Stimulated activated CD4-positive, alpha-beta T cell treated with anti-CD3 and anti-CD28 coated beads, Interleukin-1b, Interleukin-23, amount 100 ng/mL, for 1 hour (primary cell): Measurements from ENCODE around the gene DENND2D.

ENCODE experiments used
- DNase-seq, 2 donors: peaks; one replicate each; pipeline ENCODE4 v3.0.0-alpha.2; 2020; ENCODE audit warnings: low read depth in 2 of 2

The DENND2D gene, protein sequence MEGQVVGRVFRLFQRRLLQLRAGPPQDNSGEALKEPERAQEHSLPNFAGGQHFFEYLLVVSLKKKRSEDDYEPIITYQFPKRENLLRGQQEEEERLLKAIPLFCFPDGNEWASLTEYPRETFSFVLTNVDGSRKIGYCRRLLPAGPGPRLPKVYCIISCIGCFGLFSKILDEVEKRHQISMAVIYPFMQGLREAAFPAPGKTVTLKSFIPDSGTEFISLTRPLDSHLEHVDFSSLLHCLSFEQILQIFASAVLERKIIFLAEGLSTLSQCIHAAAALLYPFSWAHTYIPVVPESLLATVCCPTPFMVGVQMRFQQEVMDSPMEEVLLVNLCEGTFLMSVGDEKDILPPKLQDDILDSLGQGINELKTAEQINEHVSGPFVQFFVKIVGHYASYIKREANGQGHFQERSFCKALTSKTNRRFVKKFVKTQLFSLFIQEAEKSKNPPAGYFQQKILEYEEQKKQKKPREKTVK

DNA sequence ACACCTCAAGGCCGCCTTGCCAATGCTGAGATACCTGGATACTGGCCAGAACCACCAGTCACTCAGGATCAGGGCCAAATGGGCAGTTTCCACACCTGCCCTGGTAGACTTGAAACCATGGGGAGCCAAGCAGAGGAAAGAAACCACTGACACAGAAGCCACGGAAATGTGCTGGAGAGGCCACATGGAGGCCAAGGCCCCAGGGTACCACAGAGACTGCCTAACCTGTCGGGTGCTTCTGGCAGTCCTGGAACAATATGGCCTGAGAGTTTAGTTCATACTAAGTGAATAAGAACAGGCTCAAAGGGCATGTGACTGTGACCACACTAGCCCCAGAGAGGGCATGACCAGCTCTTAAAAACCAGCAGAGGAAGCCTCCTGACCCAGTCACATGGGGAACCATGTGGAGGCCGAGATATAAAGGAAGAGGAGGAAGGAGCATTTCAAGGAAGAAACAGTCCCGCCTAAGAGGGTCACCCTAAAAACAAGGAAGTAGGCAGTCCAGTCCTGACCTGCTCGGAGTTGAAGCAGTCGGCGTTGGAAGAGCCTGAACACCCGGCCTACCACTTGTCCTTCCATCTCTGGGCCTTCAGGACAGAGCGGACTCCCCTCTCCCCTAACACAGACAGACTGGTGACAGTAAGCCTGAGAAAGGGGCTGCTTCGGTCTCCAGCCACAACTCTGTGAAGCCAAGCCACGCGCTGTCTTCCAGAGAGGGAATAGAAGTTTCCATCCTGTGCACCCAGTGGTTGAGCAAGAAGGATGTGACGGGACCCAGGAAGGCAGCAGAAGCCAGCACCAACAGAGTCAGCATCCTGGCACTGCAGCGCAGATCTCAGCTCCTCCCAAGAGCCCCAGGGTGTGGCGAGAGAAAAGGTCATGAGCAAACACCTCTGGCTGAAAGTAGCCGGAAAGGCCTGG, at the start of gene DENND2D:
Gene DENND2D (minus strand): TSS at position 766 of the 921 bp plus-strand sequence. CDS start 187 bp downstream, at position 579.
- no peak for DNase-seq

DNA sequence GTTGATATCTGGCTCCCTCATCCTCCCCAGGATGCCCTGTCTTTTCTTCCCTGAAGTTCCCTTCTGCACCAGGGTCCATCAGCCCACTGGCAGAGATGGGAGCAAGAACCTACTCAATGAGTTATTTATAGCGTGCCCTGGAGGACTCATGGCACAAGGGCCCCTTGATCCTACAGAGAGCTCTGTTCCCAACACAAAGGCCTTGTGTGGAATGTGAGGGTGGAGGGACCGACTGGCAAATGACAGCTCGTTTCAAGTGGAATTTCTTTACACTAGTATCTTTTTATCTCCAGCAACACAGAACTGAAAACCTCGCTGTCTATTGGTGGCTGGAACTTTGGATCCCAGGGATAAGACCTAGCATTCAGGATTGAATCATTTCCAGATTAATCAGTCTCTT, 49.5 kb upstream of the DENND2D start:
- no peak for DNase-seq

DNA sequence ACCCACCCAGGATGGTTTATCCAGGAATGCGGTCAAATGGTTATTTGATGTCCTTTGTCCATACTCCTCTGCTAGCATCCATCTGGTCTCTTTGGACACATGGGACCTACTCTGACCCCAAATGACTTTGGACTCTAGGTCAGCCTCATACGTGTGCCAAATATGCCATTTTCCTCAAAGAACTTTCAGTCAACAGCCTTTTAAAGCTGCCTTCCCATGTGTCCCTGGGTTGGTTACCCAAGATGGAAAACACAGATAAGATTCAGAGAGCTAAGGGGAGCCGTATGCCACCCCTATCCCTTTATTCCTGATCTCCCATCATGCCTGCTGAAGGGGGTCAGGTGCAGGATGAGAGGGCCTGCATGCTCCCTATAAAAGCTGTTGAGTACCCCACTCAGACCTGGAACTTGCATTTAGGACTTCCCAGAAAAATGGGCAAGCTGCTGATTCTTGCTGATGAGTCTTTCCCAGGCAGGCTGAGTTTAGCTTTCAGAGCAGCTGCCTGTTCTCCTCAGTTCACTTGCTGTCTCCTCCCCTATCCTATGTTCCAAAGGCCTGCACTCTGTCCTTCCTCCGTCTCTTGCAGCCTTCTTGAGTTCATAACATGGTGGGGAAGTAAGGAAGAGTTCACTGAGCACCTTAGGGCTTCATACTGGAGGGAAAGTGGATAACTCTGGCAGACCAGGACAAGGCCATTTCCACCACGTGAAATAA, 46.8 kb upstream of the DENND2D start:
- DNase-seq: no peak

- no peak for DNase-seq
These were observed 42.5 kb upstream of the DENND2D start for GRCh38 chr1:111242805-111243523.

DNA sequence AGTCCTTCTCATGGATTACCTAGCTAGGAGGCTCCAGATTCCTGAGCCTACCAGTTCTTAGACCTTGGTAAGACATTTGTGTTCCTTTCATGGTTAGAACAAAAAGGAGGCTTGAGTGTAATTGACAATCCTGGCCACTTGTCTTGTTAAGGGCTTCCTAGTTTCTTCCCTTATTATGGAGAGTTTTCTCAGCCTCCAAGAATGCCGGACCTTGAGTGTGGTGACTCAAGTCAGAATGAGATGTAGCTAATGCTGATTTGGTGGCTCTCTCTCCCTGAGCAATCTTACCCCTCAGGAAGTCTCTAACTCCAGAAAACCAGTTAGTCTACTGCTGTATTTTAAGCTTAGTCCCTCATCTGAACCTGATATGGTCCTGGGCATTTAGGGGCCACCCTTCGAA, 41.4 kb upstream of the DENND2D start:
- DNase-seq: no peak

DNA sequence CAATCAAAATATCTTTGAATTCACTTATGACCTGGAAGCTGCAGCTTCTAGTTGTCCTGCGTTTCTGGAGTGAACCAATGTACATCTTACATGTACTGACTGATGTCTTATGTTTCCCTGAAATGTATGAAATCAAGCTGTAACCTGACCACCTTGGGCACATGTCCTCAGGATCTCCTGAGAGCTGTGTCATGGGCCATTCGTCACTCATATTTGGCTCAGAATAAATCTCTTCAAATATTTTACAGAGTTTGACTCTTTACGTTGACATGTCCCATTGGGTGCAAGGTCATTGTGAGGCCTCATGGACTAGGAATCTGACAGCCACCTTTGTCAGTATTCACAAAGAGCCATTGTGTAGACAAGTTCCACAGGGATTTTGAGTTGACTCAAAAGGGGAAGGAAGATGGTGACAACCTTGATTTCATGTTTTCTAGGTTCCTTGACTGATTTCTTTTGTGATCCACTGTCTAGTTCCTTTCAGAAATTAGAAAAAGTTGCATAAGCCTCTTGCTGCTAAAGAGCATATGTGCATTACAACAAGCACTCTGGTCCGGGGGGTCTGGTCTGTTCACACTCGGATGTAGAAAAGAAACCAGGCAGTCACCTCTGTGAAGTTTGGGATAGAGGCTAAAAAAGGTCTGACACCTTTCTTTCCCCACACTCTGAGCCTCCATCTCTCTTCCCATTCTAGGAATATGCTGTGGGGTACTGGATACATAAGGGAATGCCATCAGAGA, 37.8 kb upstream of the DENND2D start:
- no peak for DNase-seq

- no peak for DNase-seq
These were observed 36.4 kb upstream of the DENND2D start for GRCh38 chr1:111236806-111237205.

GRCh38 chr1:111236379-111236778, 35.9 kb upstream of the DENND2D start:
- DNase-seq: no peak

DNA sequence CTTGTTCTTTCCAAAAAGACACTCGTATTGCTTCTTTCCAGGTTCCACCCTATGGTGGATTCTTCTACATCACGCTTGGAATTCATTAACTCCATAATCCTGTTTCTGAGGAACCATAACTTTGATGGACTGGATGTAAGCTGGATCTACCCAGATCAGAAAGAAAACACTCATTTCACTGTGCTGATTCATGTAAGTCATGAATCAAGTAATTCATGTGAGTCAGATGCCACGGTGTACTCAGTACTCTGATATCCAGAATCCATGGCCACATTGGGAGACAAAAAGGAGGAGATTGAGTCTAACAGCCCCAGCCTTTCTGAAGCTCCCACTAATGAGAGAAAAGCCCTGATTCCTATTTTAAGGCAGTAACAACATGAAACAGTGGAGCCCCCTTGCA, 34.4 kb upstream of the DENND2D start:
- no peak for DNase-seq

DNA sequence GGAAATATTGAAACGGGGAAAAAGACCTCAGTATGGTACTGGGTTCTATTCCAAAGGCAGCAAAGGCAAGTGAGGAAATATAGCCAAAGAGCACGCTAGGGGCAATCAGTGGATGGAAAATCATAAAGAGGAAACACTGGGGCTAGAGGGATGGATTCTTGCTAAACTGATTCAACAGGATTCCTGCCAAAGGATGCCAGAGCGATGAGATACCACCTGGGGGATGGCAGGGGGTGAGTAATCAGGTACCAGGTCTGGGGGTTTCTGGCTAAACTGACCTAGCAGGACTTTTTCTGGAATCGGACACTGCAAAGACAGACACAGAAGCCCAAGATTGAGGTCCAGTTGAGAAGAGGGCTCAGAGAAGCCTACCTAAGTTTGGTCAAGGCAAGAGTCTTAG, 33.8 kb upstream of the DENND2D start:
- no peak for DNase-seq

DNA sequence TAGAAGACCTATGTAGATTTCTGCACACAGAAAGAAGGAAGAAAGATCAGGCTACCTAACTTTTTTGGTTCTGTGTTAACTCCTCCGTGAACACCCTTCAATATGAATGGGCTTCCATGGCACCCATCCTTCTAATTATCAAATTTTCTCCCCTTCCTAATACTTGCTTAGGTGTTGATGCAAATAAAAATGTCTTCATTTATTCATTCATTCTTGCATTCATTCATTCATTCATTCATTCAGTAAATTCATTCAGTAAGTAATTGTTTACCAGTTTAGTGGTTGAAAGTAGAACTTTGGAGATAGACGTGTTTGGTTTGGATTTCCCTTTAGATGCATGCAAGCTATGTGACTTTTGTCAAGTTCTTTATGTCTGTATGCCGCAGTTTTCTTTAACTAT, 31.7 kb upstream of the DENND2D start:
- no peak for DNase-seq

GRCh38 chr1:111228748-111229126, 28.3 kb upstream of the DENND2D start:
- DNase-seq: no peak

DNA sequence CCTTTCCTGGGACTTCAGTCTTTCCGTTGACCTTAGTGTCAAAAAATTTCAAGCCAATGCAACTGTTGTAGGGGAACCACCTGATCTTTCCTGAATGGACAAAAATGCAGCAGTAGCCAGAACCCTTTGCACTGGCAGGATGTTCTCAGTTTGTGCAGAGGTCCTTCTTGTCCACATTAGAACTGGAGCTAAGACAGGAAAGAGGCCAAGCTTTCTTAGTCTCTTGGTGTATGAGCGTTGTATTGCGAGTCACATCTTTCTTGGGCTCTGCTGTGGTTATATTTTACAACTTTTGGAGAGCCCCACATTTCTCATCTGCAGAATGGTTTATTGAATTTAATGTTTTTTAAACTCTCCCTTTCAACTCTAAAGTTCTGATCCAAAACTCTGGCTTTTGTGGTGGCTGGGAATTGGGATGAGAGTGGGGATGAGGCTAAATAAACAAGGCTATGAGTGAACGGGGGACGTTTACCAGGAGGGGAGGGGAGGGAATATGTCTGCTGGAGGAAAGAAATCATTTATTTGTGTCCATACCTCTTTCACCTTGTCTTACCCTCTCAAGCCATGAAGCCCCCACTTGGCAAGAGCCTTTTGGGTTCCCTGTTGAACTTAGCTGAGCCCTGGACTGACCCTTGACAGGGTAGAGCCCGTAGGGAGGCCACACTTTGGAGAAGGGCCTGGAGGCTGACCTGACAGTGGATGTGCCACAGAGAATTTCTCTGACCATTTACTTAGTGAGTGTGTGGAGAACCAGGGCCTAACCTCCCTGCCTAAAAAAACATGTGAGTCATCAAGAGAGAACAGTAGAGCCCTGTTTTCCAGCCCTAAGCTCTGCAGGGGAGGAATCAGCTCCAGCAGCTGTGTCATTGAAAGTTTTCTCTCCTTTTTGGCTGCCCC, 27.7 kb upstream of the DENND2D start:
- DNase-seq: no peak

DNA sequence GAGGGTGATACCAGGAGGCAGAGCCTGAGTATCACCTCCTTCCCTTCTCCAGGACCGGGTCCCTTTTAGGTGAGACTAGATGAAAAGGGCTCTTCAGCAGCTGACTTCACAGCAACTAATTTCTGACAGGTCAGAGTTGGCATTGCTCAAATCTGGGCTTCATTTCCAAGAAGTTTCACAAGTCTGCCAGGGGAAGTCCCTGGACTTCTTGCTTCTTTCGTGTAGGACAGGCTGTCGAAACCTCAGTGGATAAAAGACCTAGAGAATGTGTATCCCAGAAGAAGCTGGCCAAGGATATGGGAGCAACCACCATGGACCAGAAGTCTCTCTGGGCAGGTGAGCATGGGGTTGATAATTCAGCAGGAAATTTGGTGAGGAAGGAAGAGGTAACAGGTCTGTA, 27.0 kb upstream of the DENND2D start, which contains the start of gene CHI3L2:
Gene CHI3L2 (plus strand): TSS at position 280 of the 400 bp plus-strand sequence. CDS start 17 bp downstream, at position 297.
- no peak for DNase-seq

GRCh38 chr1:111225717-111226400, 25.4 kb upstream of the DENND2D start:
- no peak for DNase-seq

DNA sequence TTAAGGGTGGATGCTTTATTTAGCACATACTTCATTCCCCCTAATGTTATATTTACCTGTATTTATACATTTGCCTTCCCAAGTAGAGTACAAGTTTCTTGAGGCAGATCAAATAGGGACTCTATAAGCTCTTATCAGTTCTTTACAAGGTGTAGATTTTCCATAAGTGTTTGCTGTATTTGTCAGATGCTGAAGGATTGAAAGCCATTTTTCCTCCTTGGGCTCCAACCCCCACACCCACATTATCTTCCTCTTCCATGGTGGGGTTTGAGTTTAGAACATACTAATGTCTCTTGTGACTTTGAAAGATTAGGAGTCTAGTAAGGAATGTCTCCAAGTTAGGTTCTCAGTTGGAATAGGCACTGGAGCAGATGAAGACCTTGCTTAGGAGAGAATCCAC, 24.6 kb upstream of the DENND2D start:
- no peak for DNase-seq

DNA sequence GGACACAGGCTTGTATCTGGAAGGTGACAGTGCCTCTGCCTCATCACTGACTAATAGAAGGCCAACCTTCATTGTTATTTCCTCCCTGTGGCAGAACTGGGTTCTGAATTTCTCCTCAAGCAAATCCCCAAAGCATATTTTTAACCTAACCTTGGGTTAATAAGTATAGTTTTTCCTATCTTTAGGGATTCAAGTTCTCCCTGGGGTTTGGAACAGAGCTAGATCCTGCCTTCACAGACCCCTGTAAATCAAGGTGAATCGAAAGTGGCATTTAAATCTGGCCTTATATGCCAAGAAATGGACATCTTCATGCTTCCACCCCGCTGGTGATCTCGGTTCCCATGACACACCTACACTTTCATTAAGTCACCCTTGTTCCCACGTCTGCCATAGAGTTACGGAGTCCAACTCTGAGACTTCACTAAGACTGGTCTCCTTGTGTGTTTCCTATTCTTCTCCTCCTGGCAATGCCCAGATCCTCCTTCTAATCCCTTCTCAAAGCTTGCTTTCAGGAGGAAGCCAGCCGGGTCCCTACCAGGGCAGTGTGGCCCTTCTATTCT, 22.8 kb upstream of the DENND2D start:
- DNase-seq: no peak

DNA sequence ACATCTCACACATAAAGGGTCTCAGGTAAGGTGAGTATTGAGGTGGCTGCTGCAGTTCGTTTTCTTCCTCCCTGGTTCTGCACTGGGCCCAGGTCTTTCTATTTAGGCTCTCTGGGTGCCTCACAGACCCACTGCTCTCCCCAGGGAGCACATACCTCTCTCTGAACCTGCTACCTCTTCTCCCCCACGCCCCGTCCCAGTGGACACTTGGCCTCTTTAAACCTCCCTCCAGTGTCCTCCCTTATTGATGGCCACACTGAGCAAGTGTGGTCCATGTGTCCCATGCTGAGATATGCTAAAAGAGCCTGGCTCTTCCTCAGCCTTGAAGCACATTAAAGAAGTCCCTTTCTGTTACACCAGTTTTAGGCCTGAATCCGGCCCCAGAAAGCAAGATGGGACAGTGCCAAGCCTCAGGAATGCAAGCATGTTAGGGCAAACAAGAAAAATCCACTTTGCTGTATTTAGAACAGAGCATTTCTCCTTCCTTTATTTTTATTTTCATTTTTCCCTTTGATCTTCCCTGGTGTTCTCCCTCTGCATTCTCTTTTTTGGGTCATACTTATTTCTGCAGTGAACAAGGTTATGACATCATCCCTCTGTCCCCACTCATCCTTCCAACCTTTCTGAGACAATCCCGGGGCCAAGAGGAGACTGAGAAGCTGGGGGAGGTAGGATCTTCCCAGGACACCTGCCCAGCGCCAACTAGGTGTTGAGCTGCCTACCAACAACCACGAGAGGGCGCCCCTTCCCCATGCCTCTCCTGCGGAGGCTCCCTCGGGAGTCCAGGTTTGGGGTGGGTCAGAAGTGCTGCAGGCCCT, 22.1 kb upstream of the DENND2D start:
- DNase-seq: peak in 1 of 2 donors; percentile 60
